ENCODE measurements around the gene TRPV2. TPM values are rescaled to one million over a fixed set of nuclear protein-coding genes. Genes with fewer than 3 reads are reported as not detected.
"Not testable (repeated sequence)": the region's sequence is repeated elsewhere in the genome, so short reads cannot be mapped to it uniquely, and the experiment has no call there.

The TRPV2 gene
- total RNA-seq, 2 experiments from 2014 or later, result 4.9 to 10.5 TPM

GRCh38 chr17:16398270-16399267 lies 16.8 kb upstream of the TRPV2 start:
- Histone ChIP-seq H3K9me2 (ENCODE audit: insufficient read depth, low read length) (no peaks in the 10 kb centered on the region), H3K36me3 (ENCODE audit: insufficient read depth, low read length) (no peaks in the 10 kb centered on the region), H3K27ac (ENCODE audit: low read depth, low read length, poor library complexity, severe bottlenecking) (peak overlapping the region; percentile 62), H2AFZ (ENCODE audit: low read length) (peak overlapping the region; percentile 86), H3K4me2 (ENCODE audit: low read length) (peak overlapping the region; percentile 65), H3K4me3 (ENCODE audit: low read depth, low read length, poor library complexity, severe bottlenecking) (peak overlapping the region; percentile 46), H3K9me3 (ENCODE audit: low read length) (no peaks in the 10 kb centered on the region), H3K79me2 (ENCODE audit: insufficient read depth, low read depth, low read length) (no peaks in the 10 kb centered on the region), H4K20me1 (ENCODE audit: insufficient read depth, low read length) (no peaks in the 10 kb centered on the region), H3K4me1 (ENCODE audit: insufficient read depth, low read length, poor library complexity, severe bottlenecking) (peaks cover 23% of the 10 kb centered on the region)
- CTCF ChIA-PET (ENCODE audit: unreplicated experiment), result no interaction called here
- TF ChIP-seq, protein P1, sequence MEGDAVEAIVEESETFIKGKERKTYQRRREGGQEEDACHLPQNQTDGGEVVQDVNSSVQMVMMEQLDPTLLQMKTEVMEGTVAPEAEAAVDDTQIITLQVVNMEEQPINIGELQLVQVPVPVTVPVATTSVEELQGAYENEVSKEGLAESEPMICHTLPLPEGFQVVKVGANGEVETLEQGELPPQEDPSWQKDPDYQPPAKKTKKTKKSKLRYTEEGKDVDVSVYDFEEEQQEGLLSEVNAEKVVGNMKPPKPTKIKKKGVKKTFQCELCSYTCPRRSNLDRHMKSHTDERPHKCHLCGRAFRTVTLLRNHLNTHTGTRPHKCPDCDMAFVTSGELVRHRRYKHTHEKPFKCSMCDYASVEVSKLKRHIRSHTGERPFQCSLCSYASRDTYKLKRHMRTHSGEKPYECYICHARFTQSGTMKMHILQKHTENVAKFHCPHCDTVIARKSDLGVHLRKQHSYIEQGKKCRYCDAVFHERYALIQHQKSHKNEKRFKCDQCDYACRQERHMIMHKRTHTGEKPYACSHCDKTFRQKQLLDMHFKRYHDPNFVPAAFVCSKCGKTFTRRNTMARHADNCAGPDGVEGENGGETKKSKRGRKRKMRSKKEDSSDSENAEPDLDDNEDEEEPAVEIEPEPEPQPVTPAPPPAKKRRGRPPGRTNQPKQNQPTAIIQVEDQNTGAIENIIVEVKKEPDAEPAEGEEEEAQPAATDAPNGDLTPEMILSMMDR (conservative IDR thresholded peaks at IDR 0.05; ENCODE audit: low read length), result no peak
- TF ChIP-seq EZH2phosphoT487 (IDR thresholded peaks at IDR 0.05; ENCODE audit: borderline replicate concordance, low read depth, low read length), result no peak
- intact Hi-C loops (cut with micrococcal nuclease; ENCODE audit: unreplicated experiment), result no loop called here
- POLR2A ChIA-PET, result no interaction called here
- no TSS peak for BruUV-seq (replicated peaks)
- DNase-seq (ENCODE audit: low spot score), result peak; percentile 81

DNA sequence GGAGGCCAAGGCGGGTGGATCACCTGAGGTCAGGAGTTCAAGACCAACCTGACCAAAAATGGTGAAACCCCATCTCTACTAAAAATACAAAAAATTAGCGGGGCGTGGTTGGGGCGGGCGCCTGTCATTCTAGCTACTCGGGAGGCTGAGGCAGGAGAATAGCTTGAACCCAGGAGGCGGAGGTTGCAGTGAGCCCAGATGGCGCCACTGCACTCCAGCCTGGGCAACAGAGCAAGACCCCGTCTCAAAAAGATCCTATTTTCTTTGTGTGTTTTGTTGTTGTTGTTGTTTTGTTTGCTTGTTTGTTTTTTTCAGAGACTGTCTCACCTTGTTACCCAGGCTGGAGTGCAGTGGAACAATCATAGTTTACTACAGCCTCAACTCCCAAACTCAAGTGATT lies 11.5 kb upstream of the TRPV2 start:
- DNase-seq (ENCODE audit: low spot score); H3K9me2 ChIP-seq (ENCODE audit: insufficient read depth, low read length); CTCF ChIA-PET (ENCODE audit: unreplicated experiment); H3K27ac ChIP-seq (ENCODE audit: low read depth, low read length, poor library complexity, severe bottlenecking); H3K36me3 ChIP-seq (ENCODE audit: insufficient read depth, low read length); H3K4me2 ChIP-seq (ENCODE audit: low read length); H3K9me3 ChIP-seq (ENCODE audit: low read length); H4K20me1 ChIP-seq (ENCODE audit: insufficient read depth, low read length); H2AFZ ChIP-seq (ENCODE audit: low read length); intact Hi-C loops (cut with micrococcal nuclease; ENCODE audit: unreplicated experiment); H3K4me3 ChIP-seq (ENCODE audit: low read depth, low read length, poor library complexity, severe bottlenecking); H3K79me2 ChIP-seq (ENCODE audit: insufficient read depth, low read depth, low read length); BruUV-seq (replicated peaks): not testable (repeated sequence)
- peaks cover 24% of the 10 kb centered on the region for H3K4me1 ChIP-seq (ENCODE audit: insufficient read depth, low read length, poor library complexity, severe bottlenecking)
- POLR2A ChIA-PET, result interaction anchor here (0.6 to 0.7 kb wide), 2 partner anchors 15 to 83 kb away, joined by 4 to 5 read pairs; no protein-coding TSS in a partner anchor

DNA sequence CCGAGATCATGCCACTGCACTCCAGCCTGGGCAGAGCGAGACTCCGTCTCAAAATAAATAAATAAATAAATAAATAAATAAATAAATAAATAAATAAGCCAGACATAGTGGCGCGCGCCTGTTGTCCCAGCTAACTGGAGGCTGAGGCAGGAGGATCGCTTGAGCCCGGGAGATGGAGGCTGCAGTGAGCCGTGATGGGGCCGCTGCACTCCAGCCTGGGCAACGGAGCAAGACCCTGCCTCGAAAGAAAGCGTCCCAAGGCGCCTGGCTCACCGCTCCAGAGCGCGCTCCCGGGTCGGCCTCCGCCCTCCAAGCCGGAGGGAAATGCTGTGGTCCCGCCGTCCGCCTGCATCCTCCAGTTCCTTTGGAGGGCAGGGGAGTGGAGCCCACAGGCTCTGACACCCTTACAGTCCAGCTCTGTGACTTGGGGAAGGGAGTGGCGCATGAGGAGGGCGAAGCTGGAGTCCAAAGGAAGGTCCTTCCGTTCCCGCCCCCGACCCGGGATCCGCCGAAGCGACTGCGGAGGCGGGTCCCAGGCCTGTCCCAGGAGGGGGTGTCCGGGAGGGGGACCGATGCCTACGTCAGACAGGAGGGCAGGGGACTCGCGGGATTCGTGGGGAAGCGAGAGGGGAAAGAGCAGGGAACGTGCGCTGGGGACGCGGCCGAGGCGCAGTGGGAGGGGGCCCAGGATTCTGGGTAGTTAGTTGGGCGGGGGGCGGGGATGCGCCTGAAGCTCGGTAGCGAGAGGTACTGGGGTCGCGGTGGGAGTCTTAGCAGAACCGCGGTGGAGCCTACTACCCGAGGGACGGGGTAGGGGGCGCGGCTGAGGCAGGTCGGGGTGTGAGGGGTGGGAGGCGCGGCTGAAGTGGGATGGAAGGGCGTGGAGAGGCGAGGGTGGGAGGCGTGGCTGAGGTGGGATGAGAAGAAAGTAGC lies 8.4 kb upstream of the TRPV2 start:
- BruUV-seq (replicated peaks), result no TSS peak
- TF ChIP-seq EZH2phosphoT487 (IDR thresholded peaks at IDR 0.05; ENCODE audit: borderline replicate concordance, low read depth, low read length), result no peak
- TF ChIP-seq, protein P1 (conservative IDR thresholded peaks at IDR 0.05; ENCODE audit: low read length), result no peak
- POLR2A ChIA-PET, result no interaction called here
- Histone ChIP-seq H3K27ac (ENCODE audit: low read depth, low read length, poor library complexity, severe bottlenecking) (no peak overlapping the region), H3K4me1 (ENCODE audit: insufficient read depth, low read length, poor library complexity, severe bottlenecking) (peaks cover 26% of the 10 kb centered on the region), H3K36me3 (ENCODE audit: insufficient read depth, low read length) (no peaks in the 10 kb centered on the region), H4K20me1 (ENCODE audit: insufficient read depth, low read length) (no peaks in the 10 kb centered on the region), H3K9me2 (ENCODE audit: insufficient read depth, low read length) (no peaks in the 10 kb centered on the region), H3K9me3 (ENCODE audit: low read length) (no peaks in the 10 kb centered on the region), H3K79me2 (ENCODE audit: insufficient read depth, low read depth, low read length) (no peaks in the 10 kb centered on the region), H3K4me3 (ENCODE audit: low read depth, low read length, poor library complexity, severe bottlenecking) (peak overlapping the region; percentile 25), H3K4me2 (ENCODE audit: low read length) (peak overlapping the region; percentile 58), H2AFZ (ENCODE audit: low read length) (peak overlapping the region; percentile 63; the same call in 1 of the 2 replicates)
- CTCF ChIA-PET (ENCODE audit: unreplicated experiment), result interaction anchor here (0.6 kb wide), 1 partner anchor 115 kb away, joined by 17 read pairs; no protein-coding TSS in a partner anchor
- intact Hi-C loops (cut with micrococcal nuclease; ENCODE audit: unreplicated experiment), result no loop called here
- no peak for DNase-seq (ENCODE audit: low spot score)

Data from OCI-LY7 (cell line).